ENCODE data around the gene DMAC2L.

DNA sequence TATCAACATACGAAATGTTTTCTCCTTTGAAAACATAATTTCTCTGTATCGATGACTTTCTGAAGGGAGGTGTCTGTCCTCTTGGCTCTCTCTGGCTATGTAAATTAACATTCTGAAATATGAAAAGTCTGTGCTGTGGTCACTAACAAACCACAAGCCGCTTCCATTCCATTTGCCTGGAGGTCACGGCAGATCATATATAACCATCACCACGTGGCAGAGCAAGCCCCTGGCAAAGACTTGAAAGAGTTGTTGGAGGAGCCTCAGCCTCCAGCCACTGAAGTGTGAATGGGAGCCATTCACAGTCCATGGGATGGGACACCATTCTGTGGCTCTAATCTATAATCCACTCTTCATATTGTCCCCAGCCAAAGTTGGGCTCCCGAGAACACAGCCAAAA, 45.0 kb downstream of the DMAC2L start:
- no peak for TF ChIP-seq EZH2 (IDR thresholded peaks at IDR 0.05; ENCODE audit: insufficient read depth, low read length)
- TF ChIP-seq, protein P1, sequence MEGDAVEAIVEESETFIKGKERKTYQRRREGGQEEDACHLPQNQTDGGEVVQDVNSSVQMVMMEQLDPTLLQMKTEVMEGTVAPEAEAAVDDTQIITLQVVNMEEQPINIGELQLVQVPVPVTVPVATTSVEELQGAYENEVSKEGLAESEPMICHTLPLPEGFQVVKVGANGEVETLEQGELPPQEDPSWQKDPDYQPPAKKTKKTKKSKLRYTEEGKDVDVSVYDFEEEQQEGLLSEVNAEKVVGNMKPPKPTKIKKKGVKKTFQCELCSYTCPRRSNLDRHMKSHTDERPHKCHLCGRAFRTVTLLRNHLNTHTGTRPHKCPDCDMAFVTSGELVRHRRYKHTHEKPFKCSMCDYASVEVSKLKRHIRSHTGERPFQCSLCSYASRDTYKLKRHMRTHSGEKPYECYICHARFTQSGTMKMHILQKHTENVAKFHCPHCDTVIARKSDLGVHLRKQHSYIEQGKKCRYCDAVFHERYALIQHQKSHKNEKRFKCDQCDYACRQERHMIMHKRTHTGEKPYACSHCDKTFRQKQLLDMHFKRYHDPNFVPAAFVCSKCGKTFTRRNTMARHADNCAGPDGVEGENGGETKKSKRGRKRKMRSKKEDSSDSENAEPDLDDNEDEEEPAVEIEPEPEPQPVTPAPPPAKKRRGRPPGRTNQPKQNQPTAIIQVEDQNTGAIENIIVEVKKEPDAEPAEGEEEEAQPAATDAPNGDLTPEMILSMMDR (IDR thresholded peaks at IDR 0.05; ENCODE audit: insufficient read depth, low read depth, low read length): no peak
